HFF-Myc (cell line): ENCODE data around the gene FHIT.

Experiments used
- DNase-seq: peaks from one replicate; pipeline ENCODE4 v3.0.0-alpha.2; 2011; ENCODE audit warnings: low read depth; ENCODE audit errors: extremely low read depth
- H3K4me3 ChIP-seq: replicated peaks from 2 replicates; pipeline ENCODE4 v1.5.1; 2011; ENCODE audit warnings: low read depth, mild to moderate bottlenecking, control low read depth, low read length
- TF ChIP-seq, protein P1 (sequence below): IDR thresholded peaks from 2 replicates; pipeline ENCODE4 v1.5.1; 2012; ENCODE audit warnings: mild to moderate bottlenecking, low read depth, low read length, control low read depth; ENCODE audit errors: missing control alignments

The FHIT gene

DNA sequence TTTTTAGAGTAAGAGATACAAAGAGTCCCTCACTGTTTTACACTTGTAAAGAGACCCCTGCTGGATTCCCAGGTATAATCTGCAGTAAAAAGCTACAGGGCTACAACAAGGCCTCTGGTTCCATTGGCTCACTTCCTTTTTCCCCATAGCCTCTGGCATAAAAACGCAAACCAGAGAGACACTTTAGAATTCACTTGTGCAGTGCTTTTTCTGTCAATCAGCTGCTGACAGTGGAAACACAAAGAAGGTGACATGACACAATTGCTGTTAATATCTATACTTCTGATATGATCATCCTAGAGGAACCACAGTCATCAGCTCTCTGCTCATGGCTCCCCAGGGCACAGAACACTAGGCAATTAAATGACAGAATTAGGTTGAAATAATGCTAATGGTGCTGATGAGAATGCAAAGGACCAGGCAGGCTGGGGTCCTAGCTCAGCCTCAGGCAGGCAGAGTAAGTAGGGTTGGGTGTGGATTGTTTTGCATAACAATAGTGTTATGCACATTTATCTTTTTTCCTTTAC is 1533.5 kb downstream of the FHIT start:
- TF ChIP-seq, protein P1, sequence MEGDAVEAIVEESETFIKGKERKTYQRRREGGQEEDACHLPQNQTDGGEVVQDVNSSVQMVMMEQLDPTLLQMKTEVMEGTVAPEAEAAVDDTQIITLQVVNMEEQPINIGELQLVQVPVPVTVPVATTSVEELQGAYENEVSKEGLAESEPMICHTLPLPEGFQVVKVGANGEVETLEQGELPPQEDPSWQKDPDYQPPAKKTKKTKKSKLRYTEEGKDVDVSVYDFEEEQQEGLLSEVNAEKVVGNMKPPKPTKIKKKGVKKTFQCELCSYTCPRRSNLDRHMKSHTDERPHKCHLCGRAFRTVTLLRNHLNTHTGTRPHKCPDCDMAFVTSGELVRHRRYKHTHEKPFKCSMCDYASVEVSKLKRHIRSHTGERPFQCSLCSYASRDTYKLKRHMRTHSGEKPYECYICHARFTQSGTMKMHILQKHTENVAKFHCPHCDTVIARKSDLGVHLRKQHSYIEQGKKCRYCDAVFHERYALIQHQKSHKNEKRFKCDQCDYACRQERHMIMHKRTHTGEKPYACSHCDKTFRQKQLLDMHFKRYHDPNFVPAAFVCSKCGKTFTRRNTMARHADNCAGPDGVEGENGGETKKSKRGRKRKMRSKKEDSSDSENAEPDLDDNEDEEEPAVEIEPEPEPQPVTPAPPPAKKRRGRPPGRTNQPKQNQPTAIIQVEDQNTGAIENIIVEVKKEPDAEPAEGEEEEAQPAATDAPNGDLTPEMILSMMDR = no peak
- no peak overlapping the region for H3K4me3 ChIP-seq
- DNase-seq = no peak

DNA sequence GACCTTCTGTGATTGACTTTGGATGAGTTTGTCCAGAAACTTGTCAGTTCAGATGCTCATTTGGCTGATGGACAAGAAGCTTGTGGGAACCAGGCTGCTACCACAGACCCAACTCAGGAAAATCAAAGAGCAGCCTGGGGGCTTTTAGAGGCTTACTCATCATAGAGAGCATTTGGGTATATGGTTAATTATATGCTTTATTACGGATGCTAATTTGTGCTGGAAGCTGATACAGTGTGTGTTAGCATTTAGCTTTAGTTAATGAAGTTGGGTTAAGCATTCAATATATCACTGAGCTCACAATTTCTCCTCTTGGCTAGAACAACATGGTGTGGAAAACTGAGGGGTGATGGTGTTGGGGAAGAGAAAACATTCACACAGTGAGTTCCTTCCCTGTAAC is 1537.2 kb downstream of the FHIT start:
- no peak overlapping the region for H3K4me3 ChIP-seq
- TF ChIP-seq, protein P1 = no peak
- no peak for DNase-seq

DNA sequence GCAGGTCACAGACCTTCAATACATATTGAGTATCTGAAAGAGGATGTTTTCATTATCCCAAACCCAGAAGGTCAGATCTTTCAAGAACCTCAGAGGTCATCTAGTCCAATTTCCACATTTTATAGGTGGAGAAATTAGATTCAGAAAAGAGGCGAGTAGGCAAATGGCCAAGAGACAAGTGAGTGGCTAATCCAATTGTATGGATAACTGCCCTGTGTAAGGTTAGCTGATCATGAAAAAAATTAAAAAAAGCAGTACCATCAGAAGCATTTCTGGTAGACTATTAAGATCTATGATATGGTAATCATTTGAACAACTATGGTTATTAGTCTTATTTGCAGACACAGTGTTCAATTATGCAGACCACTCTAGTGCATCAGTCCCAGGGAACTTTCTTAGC is 1540.7 kb downstream of the FHIT start:
- H3K4me3 ChIP-seq = no peak overlapping the region
- TF ChIP-seq, protein P1 = no peak
- DNase-seq = no peak

DNA sequence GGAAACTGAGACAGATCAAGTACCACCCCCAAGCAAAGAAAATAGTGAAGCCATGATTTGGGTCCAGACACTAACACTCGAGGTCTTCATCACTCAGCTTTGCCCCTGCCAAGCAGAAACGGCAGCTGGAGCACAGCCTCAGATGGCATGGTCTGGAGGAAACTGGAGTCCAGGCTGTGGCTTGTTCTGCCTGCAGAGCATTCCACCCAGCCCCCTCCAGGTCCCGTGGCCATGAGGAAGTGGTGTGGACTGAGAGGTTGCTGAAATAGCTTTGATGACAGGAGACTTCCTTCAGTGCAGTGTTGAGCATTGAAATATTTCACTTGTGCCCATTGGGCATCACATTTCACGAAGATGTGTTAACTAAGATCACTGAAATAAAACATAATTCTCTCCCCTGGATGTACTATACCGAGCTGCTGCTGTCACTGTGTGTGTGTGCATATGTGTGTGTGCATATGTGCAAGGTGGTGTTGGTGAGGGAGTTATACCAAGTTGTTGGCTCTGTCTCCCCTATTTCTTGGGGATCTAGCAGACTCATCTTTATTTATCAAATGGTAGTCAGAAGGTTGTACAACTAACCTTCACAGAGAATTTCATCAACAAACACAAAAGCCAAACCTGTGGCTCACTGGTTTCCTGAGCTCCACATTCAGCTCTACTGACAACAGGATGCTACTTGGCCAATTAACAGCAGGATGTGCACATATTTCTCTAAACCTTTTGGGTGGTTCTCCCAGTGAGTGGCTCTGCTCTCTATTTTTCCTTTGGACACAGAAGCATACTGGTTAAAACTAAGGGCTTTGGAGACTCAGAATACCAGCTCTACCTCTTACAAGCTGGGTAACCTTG is 1541.3 kb downstream of the FHIT start:
- H3K4me3 ChIP-seq = no peak overlapping the region
- TF ChIP-seq, protein P1 = no peak

DNA sequence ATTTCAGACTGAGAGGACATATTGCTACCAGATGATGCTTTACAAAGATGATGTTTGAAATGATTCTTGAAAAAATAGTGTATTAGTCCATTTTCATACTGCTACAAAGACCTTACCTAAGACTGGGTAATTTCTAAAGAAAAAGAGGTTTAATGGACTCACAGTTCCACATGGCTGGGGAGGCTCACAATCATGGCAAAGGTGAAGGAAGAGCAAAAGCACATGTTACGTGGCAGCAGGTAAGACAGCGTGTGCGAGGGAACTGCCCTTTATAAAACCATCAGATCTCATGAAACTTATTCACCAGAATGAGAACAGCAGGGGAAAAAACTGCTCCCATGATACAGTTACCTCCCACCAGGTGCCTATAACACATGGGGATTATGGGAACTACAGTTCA is 1543.0 kb downstream of the FHIT start:
- no peak for DNase-seq
- H3K4me3 ChIP-seq = no peak overlapping the region
- TF ChIP-seq, protein P1 = no peak

More for the DNA sequence above, 1541.3 kb downstream of the FHIT start:
- DNase-seq = no peak

DNA sequence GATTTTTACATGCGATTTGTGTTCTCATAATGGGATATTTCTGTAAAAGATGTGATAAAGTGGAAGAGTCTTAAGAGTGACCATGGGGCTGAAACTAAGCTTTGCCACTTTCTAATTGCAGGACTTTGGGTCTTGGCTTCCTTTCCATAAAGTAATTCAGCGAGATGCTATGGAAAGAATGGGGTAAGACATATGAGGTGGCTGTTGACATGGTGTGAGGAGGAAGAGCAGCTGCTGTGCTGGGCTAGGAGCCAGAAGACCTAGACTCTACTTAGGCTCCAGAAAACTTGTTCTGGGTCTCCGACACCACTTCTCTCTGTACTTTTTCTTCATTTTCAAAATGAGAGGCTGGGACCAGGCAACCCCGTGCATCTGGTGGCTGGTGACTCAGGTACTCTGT is 1547.0 kb downstream of the FHIT start:
- no peak overlapping the region for H3K4me3 ChIP-seq
- DNase-seq = no peak
- TF ChIP-seq, protein P1 = no peak
